Brain microvascular endothelial cell (primary cell): Measurements from ENCODE around the gene KCNIP3.

Experiments
- DNase-seq: peaks from one replicate; pipeline ENCODE4 v3.0.0-alpha.2; 2020
- H3K27ac ChIP-seq: fragments of 250-450 bp; sonication (Bioruptor Pico); 2 replicates; pipeline ENCODE4 v1.5.1; 2020; ENCODE audit warnings: mild to moderate bottlenecking, moderate library complexity
- H3K27me3 ChIP-seq: fragments of 250-450 bp; sonication (Bioruptor Pico); replicated peaks from 2 replicates; pipeline ENCODE4 v1.5.1; 2020; ENCODE audit warnings: mild to moderate bottlenecking
- H3K36me3 ChIP-seq: fragments of 250-450 bp; sonication (Bioruptor Pico); replicated peaks from 2 replicates; pipeline ENCODE4 v1.5.1; 2020; ENCODE audit warnings: mild to moderate bottlenecking
- H3K4me3 ChIP-seq: 2 replicates; pipeline ENCODE4 v1.5.1; 2011; ENCODE audit warnings: low read depth, mild to moderate bottlenecking, control low read depth, low read length, moderate library complexity
- CTCF ChIP-seq: IDR thresholded peaks from 2 replicates; pipeline ENCODE4 v1.5.1; 2011; ENCODE audit warnings: low read depth, mild to moderate bottlenecking, moderate library complexity, low read length, control low read depth, inconsistent platforms; ENCODE audit errors: missing control alignments
- in situ Hi-C: cut with HindIII; loops from 2 replicates; pipeline ENCODE4 v1.10.0; 2017; ENCODE audit warnings: low sequenced_read_pairs, low pct_ligation_motif_present

The KCNIP3 gene

GRCh38 chr2:95320986-95321767 lies 24.0 kb downstream of the KCNIP3 start:
- no peak for TF ChIP-seq CTCF
- Histone ChIP-seq H3K36me3 (no peaks in the 10 kb centered on the region), H3K27me3 (no peaks in the 10 kb centered on the region), H3K27ac (no peak overlapping the region), H3K4me3 (no peak overlapping the region)
- DNase-seq = no peak
- in situ Hi-C loops = no loop called here

GRCh38 chr2:95323347-95324155 lies 26.4 kb downstream of the KCNIP3 start:
- in situ Hi-C loops = no loop called here
- Histone ChIP-seq H3K27me3 (no peaks in the 10 kb centered on the region), H3K27ac (no peak overlapping the region), H3K36me3 (no peaks in the 10 kb centered on the region), H3K4me3 (no peak overlapping the region)
- peak; percentile 15 for DNase-seq
- TF ChIP-seq CTCF = peak; percentile 77

GRCh38 chr2:95325026-95325425 lies 27.9 kb downstream of the KCNIP3 start:
- Histone ChIP-seq H3K27me3 (no peaks in the 10 kb centered on the region), H3K4me3 (no peak overlapping the region), H3K27ac (no peak overlapping the region), H3K36me3 (no peaks in the 10 kb centered on the region)
- no peak for TF ChIP-seq CTCF
- in situ Hi-C loops = no loop called here
- no peak for DNase-seq

GRCh38 chr2:95325590-95326432 lies 28.7 kb downstream of the KCNIP3 start:
- TF ChIP-seq CTCF = no peak
- Histone ChIP-seq H3K36me3 (no peaks in the 10 kb centered on the region), H3K4me3 (no peak overlapping the region), H3K27me3 (no peaks in the 10 kb centered on the region), H3K27ac (no peak overlapping the region)
- no peak for DNase-seq
- in situ Hi-C loops = no loop called here

- Histone ChIP-seq H3K27ac (no peak overlapping the region), H3K27me3 (no peaks in the 10 kb centered on the region), H3K36me3 (no peaks in the 10 kb centered on the region), H3K4me3 (no peak overlapping the region)
- TF ChIP-seq CTCF = no peak
- in situ Hi-C loops = no loop called here
- no peak for DNase-seq
Measured at GRCh38 chr2:95326433-95327140, 29.4 kb downstream of the KCNIP3 start.
